SK-N-MC (cell line): ENCODE results near the gene TTLL3.

Experiments used
- EZH2 ChIP-seq: fragments of 200-600 bp; sonication (generic); IDR thresholded peaks from one replicate; pipeline ENCODE4 v1.6.1; 2017; ENCODE audit warnings: antibody characterized with exemption
- POLR2AphosphoS5 ChIP-seq: IDR thresholded peaks from 2 replicates; pipeline ENCODE4 v1.6.1; 2012; ENCODE audit warnings: mild to moderate bottlenecking, low read depth, low read length, borderline replicate concordance

- TF ChIP-seq EZH2 (no peak), POLR2AphosphoS5 (no peak)
Observed at GRCh38 chr3:9760779-9761505, 49.1 kb upstream of the TTLL3 start.
